GM12878 (cell line): ENCODE data around the gene CHST5. TPM values are rescaled to one million over a fixed set of nuclear protein-coding genes. Genes with fewer than 3 reads are reported as not detected.

ENCODE experiments used
- ATAC-seq: fragments of 200-7000 bp; cut with Tn5 transposase; 3 replicates; pipeline ENCODE4 v1.9.1; 2020; ENCODE audit warnings: mild to moderate bottlenecking, moderate library complexity
- BruUV-seq: library from RNA; stranded (reverse); fragments of 400-500 nt; replicated peaks from 2 replicates; lab custom pipeline; 2021; lab: Mats Ljungman, UMichigan
- CTCF ChIA-PET: fragments of 300-600 bp; sonication (Branson Sonifier 250); formaldehyde crosslinking; extraction: SDS; loops from one replicate; lab custom pipeline; 2021; ENCODE audit warnings: inconsistent platforms; lab: Yijun Ruan, JAX
- POLR2A ChIA-PET: fragments of 350-600 bp; formaldehyde crosslinking; extraction: SDS; loops from one replicate; lab custom pipeline; 2021; ENCODE audit warnings: inconsistent platforms; lab: Charles Lee
- RAD21 ChIA-PET: fragments of 300-600 bp; sonication (Branson Sonifier 250); formaldehyde crosslinking; loops from one replicate; lab custom pipeline; 2023; ENCODE audit warnings: antibody characterized with exemption; ENCODE audit not compliant: unreplicated experiment; lab: Charles Lee
- SMC1A ChIA-PET: fragments of 300-600 bp; sonication (Branson Sonifier 250); formaldehyde crosslinking; loops from one replicate; lab custom pipeline; 2023; ENCODE audit not compliant: unreplicated experiment, uncharacterized antibody; lab: Charles Lee
- DNase-seq: peaks from one replicate; pipeline ENCODE4 v3.0.0-alpha.2; 2011; ENCODE audit warnings: low read depth, low spot score
- FAIRE-seq: peaks from 3 replicates; lab custom pipeline; 2011; peaks lifted over from hg19 to GRCh38; lab: Jason Lieb, UNC
- H2AFZ ChIP-seq: 2 replicates; pipeline ENCODE4 v1.6.0; 2011; ENCODE audit warnings: low read depth, low read length, control low read depth; ENCODE audit not compliant: control insufficient read depth
- H3K27ac ChIP-seq: 2 replicates; pipeline ENCODE4 v1.5.1; 2011; ENCODE audit warnings: control low read depth; ENCODE audit not compliant: control insufficient read depth, insufficient read depth
- H3K27me3 ChIP-seq, 2 experiments: replicated peaks in 1 of 2; 2 replicates each; pipeline versions ENCODE4 v1.6.0 to v1.6.1; 2011; ENCODE audit warnings: low read length in 1 of 2; ENCODE audit not compliant: control insufficient read depth in 2 of 2, insufficient read depth in 2 of 2
- H3K36me3 ChIP-seq, 2 experiments: 2 replicates each; pipeline ENCODE4 v1.5.1; 2011; ENCODE audit warnings: low read length in 1 of 2; ENCODE audit not compliant: control insufficient read depth in 2 of 2, insufficient read depth in 2 of 2
- H3K4me1 ChIP-seq: 2 replicates; pipeline ENCODE4 v1.6.1; 2011; ENCODE audit warnings: mild to moderate bottlenecking, low read length, moderate library complexity, mixed read lengths; ENCODE audit not compliant: control insufficient read depth, insufficient read depth
- H3K4me2 ChIP-seq: 2 replicates; pipeline ENCODE4 v1.6.0; 2011; ENCODE audit warnings: control low read depth; ENCODE audit not compliant: control insufficient read depth, insufficient read depth
- H3K4me3 ChIP-seq: fragments of 200-600 bp; sonication (generic); 2 replicates; pipeline ENCODE4 v1.5.1; 2016
- H3K79me2 ChIP-seq: 2 replicates; pipeline ENCODE4 v1.6.0; 2011; ENCODE audit warnings: low read length; ENCODE audit not compliant: control insufficient read depth, insufficient read depth
- H3K9ac ChIP-seq: 2 replicates; pipeline ENCODE4 v1.8.0; 2011; ENCODE audit warnings: low read length, control low read depth, mixed read lengths; ENCODE audit not compliant: control insufficient read depth, insufficient read depth
- H3K9me3 ChIP-seq: replicated peaks from 3 replicates; pipeline ENCODE4 v1.5.1; 2011; ENCODE audit warnings: mild to moderate bottlenecking, low read length; ENCODE audit not compliant: control insufficient read depth, insufficient read depth
- H4K20me1 ChIP-seq: 2 replicates; pipeline ENCODE4 v1.6.0; 2011; ENCODE audit not compliant: control insufficient read depth, insufficient read depth
- BRCA1 ChIP-seq: IDR thresholded peaks from 2 replicates; pipeline ENCODE4 v1.6.1; 2011; ENCODE audit warnings: low read depth, low read length, improper control_type of control experiment
- GATAD2B ChIP-seq: fragments of 450-650 bp; conservative IDR thresholded peaks from 2 replicates; pipeline ENCODE4 v1.6.1; 2017; ENCODE audit warnings: low read depth, mild to moderate bottlenecking, moderate library complexity
- IKZF1 ChIP-seq: fragments of 450-650 bp; conservative IDR thresholded peaks from 2 replicates; pipeline ENCODE4 v1.6.1; 2017; ENCODE audit warnings: antibody characterized with exemption, mild to moderate bottlenecking
- MTA3 ChIP-seq: IDR thresholded peaks from 2 replicates; pipeline ENCODE4 v1.6.1; 2012; ENCODE audit warnings: low read length, inconsistent platforms, borderline replicate concordance
- MXI1 ChIP-seq: fragments of 150-350 bp; IDR thresholded peaks from 2 replicates; pipeline ENCODE4 v1.6.1; 2011; ENCODE audit warnings: low read depth, mild to moderate bottlenecking, inconsistent platforms, low read length, improper control_type of control experiment
- NFIC ChIP-seq: IDR thresholded peaks from 2 replicates; pipeline ENCODE4 v1.6.1; 2012; ENCODE audit warnings: low read depth, mild to moderate bottlenecking, inconsistent platforms, low read length, moderate library complexity
- NR2C1 ChIP-seq: fragments of 450-650 bp; IDR thresholded peaks from 2 replicates; pipeline ENCODE4 v1.6.1; 2017; ENCODE audit warnings: antibody characterized with exemption, mild to moderate bottlenecking, moderate library complexity
- NR2F1 ChIP-seq: fragments of 450-650 bp; conservative IDR thresholded peaks from 2 replicates; pipeline ENCODE4 v1.6.1; 2017; ENCODE audit warnings: mild to moderate bottlenecking
- SKIL ChIP-seq: fragments of 450-650 bp; IDR thresholded peaks from 2 replicates; pipeline ENCODE4 v1.6.1; 2017; ENCODE audit warnings: mild to moderate bottlenecking, low read depth, inconsistent platforms; ENCODE audit not compliant: poor library complexity, severe bottlenecking
- SREBF2 ChIP-seq: IDR thresholded peaks from 2 replicates; pipeline ENCODE4 v1.6.1; 2012; ENCODE audit warnings: mild to moderate bottlenecking, low read length
- TAF1 ChIP-seq: IDR thresholded peaks from 2 replicates; pipeline ENCODE4 v1.6.1; 2011; ENCODE audit warnings: mild to moderate bottlenecking, low read depth, low read length, borderline replicate concordance
- TCF3 ChIP-seq: IDR thresholded peaks from 2 replicates; pipeline ENCODE4 v1.6.1; 2012; ENCODE audit warnings: low read depth, mild to moderate bottlenecking, low read length, borderline replicate concordance; ENCODE audit not compliant: insufficient read depth
- YY1 ChIP-seq: IDR thresholded peaks from 2 replicates; pipeline ENCODE4 v1.6.1; 2011; ENCODE audit warnings: low read depth, mild to moderate bottlenecking, low read length
- ZBTB4 ChIP-seq: fragments of 450-650 bp; formaldehyde crosslinking; IDR thresholded peaks from 2 replicates; pipeline ENCODE4 v1.4.0; 2022; ENCODE audit warnings: mild to moderate bottlenecking, moderate library complexity
- ZNF274 ChIP-seq: IDR thresholded peaks from one replicate; pipeline ENCODE4 v1.8.0; 2011; ENCODE audit not compliant: insufficient read length, insufficient read depth
- ZNF384 ChIP-seq: IDR thresholded peaks from 2 replicates; pipeline ENCODE4 v1.6.1; 2012; ENCODE audit warnings: low read depth, mild to moderate bottlenecking, low read length, improper control_type of control experiment, borderline replicate concordance
- WGBS: methylation state at CpG from one replicate; pipeline ENCODE4 v1.1.6; 2016; ENCODE audit warnings: low lambda C conversion rate; ENCODE audit not compliant: insufficient replicate concordance, insufficient coverage; ENCODE audit errors: missing lambda C conversion rate; 5-methylcytosine and 5-hydroxymethylcytosine counted together
- in situ Hi-C: fragments of 300-500 bp; cut with MboI; formaldehyde crosslinking; loops from 9 replicates; pipeline ENCODE4 v1.14.3; 2018; ENCODE audit warnings: mixed read lengths
- intact Hi-C: fragments of 100-400 bp; cut with micrococcal nuclease; formaldehyde crosslinking; loops from one replicate; pipeline ENCODE4 v1.14.2; 2022; ENCODE audit not compliant: unreplicated experiment
- polyA plus RNA-seq, 11 experiments: library from polyadenylated mRNA; depleted of rRNA in 4 of 11; unstranded in 6 of 11; stranded (reverse) in 5 of 11; fragments of >200 nt; fragmentation: Nextera tagmentation in 4 of 11; fragmentation: Illumina TruSeq in 1 of 11; extraction: Ambion mirVana in 4 of 11; extraction: Trizol in 1 of 11; gene quantifications; 1 replicate in 1 of 11; 2 replicates in 10 of 11; pipeline versions ENCODE4 v1.2.1 to v1.2.3, GENCODE V29; 2011 to 2016; ENCODE audit warnings: inconsistent platforms in 2 of 11, missing spikeins in 2 of 11, low read depth in 1 of 11
- total RNA-seq, 4 experiments: library from RNA; depleted of rRNA in 3 of 4; stranded (reverse); fragments of >200 nt in 3 of 4; fragmentation: Illumina TruSeq in 1 of 4; extraction: Trizol in 1 of 4; gene quantifications; 2 replicates each; pipeline versions ENCODE4 v1.2.1 to v1.2.3, GENCODE V29; 2013 to 2021
- TF ChIP-seq, protein P1 (sequence below): fragments of 450-650 bp; IDR thresholded peaks from 2 replicates; pipeline ENCODE4 v1.6.1; 2018; ENCODE audit warnings: borderline replicate concordance, mild to moderate bottlenecking; ENCODE audit not compliant: partially characterized antibody

CHST5 gene
- total and polyA plus RNA-seq, 10 of the 15 experiments (the other 5 are each of a cell fraction or from before 2014, with no cell fraction given), result 0.04 to 0.43 (median 0.14) TPM; not detected in 6

- no peak overlapping the region for H3K4me2 ChIP-seq
- H3K4me3 ChIP-seq, result no peak overlapping the region
- H3K9ac ChIP-seq, result no peak overlapping the region
- no peaks in the 10 kb centered on the region for H3K9me3 ChIP-seq
- no peaks in the 10 kb centered on the region for H3K27me3 ChIP-seq
- 74% methylated on average over 34 of the region's 34 CpGs for WGBS
- FAIRE-seq, result no peak
- SMC1A ChIA-PET, result interaction anchor here (1.5 to 2.0 kb wide), 2 partner anchors 13 to 18 kb away, joined by 3 to 5 read pairs; no protein-coding TSS in a partner anchor
- no peaks in the 10 kb centered on the region for H3K36me3 ChIP-seq
- no peak for DNase-seq
- no peak for TF ChIP-seq ZBTB4 (CRISPR knock-in tag)
- TF ChIP-seq SKIL, result no peak
- no peak for TF ChIP-seq TAF1
- TF ChIP-seq, protein P1, sequence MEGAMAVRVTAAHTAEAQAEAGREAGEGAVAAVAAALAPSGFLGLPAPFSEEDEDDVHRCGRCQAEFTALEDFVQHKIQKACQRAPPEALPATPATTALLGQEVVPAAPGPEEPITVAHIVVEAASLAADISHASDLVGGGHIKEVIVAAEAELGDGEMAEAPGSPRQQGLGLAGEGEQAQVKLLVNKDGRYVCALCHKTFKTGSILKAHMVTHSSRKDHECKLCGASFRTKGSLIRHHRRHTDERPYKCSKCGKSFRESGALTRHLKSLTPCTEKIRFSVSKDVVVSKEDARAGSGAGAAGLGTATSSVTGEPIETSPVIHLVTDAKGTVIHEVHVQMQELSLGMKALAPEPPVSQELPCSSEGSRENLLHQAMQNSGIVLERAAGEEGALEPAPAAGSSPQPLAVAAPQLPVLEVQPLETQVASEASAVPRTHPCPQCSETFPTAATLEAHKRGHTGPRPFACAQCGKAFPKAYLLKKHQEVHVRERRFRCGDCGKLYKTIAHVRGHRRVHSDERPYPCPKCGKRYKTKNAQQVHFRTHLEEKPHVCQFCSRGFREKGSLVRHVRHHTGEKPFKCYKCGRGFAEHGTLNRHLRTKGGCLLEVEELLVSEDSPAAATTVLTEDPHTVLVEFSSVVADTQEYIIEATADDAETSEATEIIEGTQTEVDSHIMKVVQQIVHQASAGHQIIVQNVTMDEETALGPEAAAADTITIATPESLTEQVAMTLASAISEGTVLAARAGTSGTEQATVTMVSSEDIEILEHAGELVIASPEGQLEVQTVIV, result no peak
- no peak for TF ChIP-seq ZNF384
- TF ChIP-seq NFIC, result no peak
- TF ChIP-seq IKZF1, result no peak
- TF ChIP-seq GATAD2B, result no peak
- TF ChIP-seq MXI1, result no peak
- TF ChIP-seq TCF3, result no peak
- TF ChIP-seq NR2F1, result no peak
- no peak for TF ChIP-seq YY1
- TF ChIP-seq ZNF274, result no peak
- no peak for TF ChIP-seq SREBF2
- no peak for TF ChIP-seq BRCA1
- no peak for TF ChIP-seq NR2C1
- no peak for TF ChIP-seq MTA3
- POLR2A ChIA-PET, result interaction anchor here (1.3 kb wide), 1 partner anchor 18 kb away, joined by 5 read pairs; no protein-coding TSS in a partner anchor
- in situ Hi-C loops, result no loop called here
- H3K79me2 ChIP-seq, result no peaks in the 10 kb centered on the region
- H2AFZ ChIP-seq, result no peak overlapping the region
- CTCF ChIA-PET, result interaction anchor here (0.8 to 1.7 kb wide), 5 partner anchors 14 to 86 kb away, joined by 3 to 4 read pairs (median 3); no protein-coding TSS in a partner anchor
- intact Hi-C loops, result no loop called here
- no peak for ATAC-seq
- H3K27ac ChIP-seq, result no peak overlapping the region
- H3K4me1 ChIP-seq, result no peaks in the 10 kb centered on the region
- RAD21 ChIA-PET, result interaction anchor here (0.8 to 1.4 kb wide), 4 partner anchors 14 to 336 kb away, joined by 3 read pairs; no protein-coding TSS in a partner anchor
- BruUV-seq, result no TSS peak
- no peaks in the 10 kb centered on the region for H4K20me1 ChIP-seq
These were observed 581 bp downstream of the CHST5 start for GRCh38 chr16:75535211-75535843.
